ENCODE measurements around the gene OVOL1. TPM values are rescaled to one million over a fixed set of nuclear protein-coding genes. Genes with fewer than 3 reads are reported as not detected.
A peak's percentile ranks its signal among the peaks of the same experiment; 100 is the strongest.

OVOL1 gene
- total and polyA plus RNA-seq, 2 experiments from 2014 or later: 1.5 to 3.3 TPM

DNA sequence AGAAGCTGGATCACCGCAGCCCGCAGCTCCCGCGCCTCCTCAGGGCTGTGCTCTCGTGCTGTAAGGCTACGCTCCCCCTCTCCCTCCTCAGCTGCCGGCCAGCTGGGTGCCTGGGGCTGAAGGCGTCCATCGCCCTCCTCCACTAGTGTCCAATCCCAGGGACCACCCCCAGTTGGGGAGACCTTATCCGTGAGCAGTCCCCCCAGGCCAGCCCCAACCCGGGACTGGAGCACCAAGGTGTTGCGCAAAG lies 7.3 kb upstream of the OVOL1 start (continued):
- TF ChIP-seq CREB1 (CRISPR knock-in tag; IDR thresholded peaks at IDR 0.05; ENCODE audit: low read depth) (no peak), NANOG (IDR thresholded peaks at IDR 0.05; ENCODE audit: borderline replicate concordance) (no peak), ZNF331 (CRISPR knock-in tag; IDR thresholded peaks at IDR 0.05; ENCODE audit: low read depth) (no peak), ZNF114 (CRISPR knock-in tag; IDR thresholded peaks at IDR 0.05) (no peak), JUNB (IDR thresholded peaks at IDR 0.05; ENCODE audit: unreplicated experiment) (no peak), REST (IDR thresholded peaks at IDR 0.05; ENCODE audit: unreplicated experiment) (no peak)

DNA sequence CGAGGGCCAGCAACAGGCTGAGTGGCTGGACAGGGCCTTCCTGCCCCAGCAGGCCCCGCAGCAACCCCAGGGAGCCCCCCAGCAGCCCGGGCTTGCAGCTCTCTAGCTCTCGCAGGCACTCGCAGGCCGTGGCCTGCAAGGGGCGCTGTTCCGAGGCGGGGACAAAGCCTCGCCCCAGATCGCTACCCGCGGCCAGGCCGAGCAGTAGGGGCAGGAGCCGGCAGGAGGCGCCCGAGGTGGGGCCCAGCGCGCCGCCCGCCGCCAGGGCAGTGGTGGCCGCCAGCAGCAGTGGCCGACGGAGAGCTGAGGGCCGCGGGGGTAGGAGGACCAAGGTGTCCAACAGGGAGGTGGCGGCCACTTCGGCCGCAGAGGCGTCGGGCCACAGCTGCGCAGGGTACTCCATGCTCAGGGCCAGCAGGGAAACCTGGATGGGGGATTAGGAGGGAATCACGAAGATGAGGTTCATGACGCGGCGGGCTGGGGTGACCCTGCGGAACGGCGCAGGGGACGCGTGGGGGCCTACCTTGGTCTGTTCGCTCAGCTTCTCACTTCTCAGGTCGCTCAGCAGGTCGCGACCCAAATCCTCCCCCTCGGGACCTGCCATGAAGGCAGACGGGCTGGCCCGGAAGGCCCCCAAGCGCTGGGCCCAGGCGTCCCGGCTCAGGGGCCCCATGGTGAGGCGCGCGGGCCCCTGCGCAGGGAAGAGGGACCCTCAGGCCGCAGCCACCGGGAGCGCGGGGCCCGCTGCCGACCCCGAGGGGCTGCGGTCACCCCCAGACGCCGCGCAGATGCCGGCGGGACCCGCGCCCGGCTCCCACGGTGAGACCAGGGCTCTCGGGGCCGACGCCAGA lies 6.7 kb upstream of the OVOL1 start:
- Histone ChIP-seq H2AFZ (peak overlapping the region; percentile 85), H3K4me3 (peak overlapping the region; percentile 71), H3K36me3 (ENCODE audit: insufficient read depth) (no peaks in the 10 kb centered on the region), H3K4me1 (ENCODE audit: insufficient read depth) (no peaks in the 10 kb centered on the region; the same call in 1 of the 2 replicates), H3K27ac (ENCODE audit: low read depth) (no peak overlapping the region), H3K4me2 (peak overlapping the region; percentile 83), H3K79me2 (replicated peaks; ENCODE audit: insufficient read depth) (no peaks in the 10 kb centered on the region), H4K20me1 (replicated peaks; ENCODE audit: insufficient read depth) (no peaks in the 10 kb centered on the region), H3F3A (replicated peaks; ENCODE audit: low read depth) (0 out of 2 replicates have a peak, but pooled peaks cover 5% of the 10 kb centered on the region), H3K27me3 (ENCODE audit: insufficient read depth) (peaks cover 41% of the 10 kb centered on the region), H3K9me2 (ENCODE audit: insufficient read depth) (no peaks in the 10 kb centered on the region)
- H3K9me3 Mint-ChIP-seq: no peaks in the 10 kb centered on the region; the same call in 2 of the 3 replicates
- no peak overlapping the region for H3K27ac Mint-ChIP-seq
- peak overlapping the region; percentile 83 for H3K4me3 Mint-ChIP-seq
- H3K4me1 Mint-ChIP-seq: peaks cover 13% of the 10 kb centered on the region
- peak; percentile 95 for DNase-seq (ENCODE audit: low spot score)
- H3K27me3 Mint-ChIP-seq (ENCODE audit: insufficient read depth, low read depth, poor library complexity): peaks cover 38% of the 10 kb centered on the region
- ATAC-seq: peak; percentile 72
- H3K36me3 Mint-ChIP-seq (ENCODE audit: low read depth): peaks cover 3% of the 10 kb centered on the region; the same call in 1 of the 3 replicates
- TF ChIP-seq EZH2 (IDR thresholded peaks at IDR 0.05; ENCODE audit: low read depth, unreplicated experiment): no peak
- TF ChIP-seq STAT1 (IDR thresholded peaks at IDR 0.05; ENCODE audit: unreplicated experiment): no peak
- no peak for TF ChIP-seq ZNF462 (CRISPR knock-in tag; IDR thresholded peaks at IDR 0.05)
- TF ChIP-seq REST (IDR thresholded peaks at IDR 0.05; ENCODE audit: unreplicated experiment): no peak
- peak; percentile 56 for TF ChIP-seq POLR2AphosphoS5 (IDR thresholded peaks at IDR 0.05; ENCODE audit: low read depth)

All from GM23338 (cell line).